Fibroblast of skin of right biceps (primary cell): ENCODE measurements around the gene TMEM108.
"Not testable (repeated sequence)": the region's sequence is repeated elsewhere in the genome, so short reads cannot be mapped to it uniquely, and the experiment has no call there.

Source experiments
- DNase-seq: peaks from one replicate; pipeline ENCODE4 v3.0.0-alpha.2; 2013

The TMEM108 gene

DNA sequence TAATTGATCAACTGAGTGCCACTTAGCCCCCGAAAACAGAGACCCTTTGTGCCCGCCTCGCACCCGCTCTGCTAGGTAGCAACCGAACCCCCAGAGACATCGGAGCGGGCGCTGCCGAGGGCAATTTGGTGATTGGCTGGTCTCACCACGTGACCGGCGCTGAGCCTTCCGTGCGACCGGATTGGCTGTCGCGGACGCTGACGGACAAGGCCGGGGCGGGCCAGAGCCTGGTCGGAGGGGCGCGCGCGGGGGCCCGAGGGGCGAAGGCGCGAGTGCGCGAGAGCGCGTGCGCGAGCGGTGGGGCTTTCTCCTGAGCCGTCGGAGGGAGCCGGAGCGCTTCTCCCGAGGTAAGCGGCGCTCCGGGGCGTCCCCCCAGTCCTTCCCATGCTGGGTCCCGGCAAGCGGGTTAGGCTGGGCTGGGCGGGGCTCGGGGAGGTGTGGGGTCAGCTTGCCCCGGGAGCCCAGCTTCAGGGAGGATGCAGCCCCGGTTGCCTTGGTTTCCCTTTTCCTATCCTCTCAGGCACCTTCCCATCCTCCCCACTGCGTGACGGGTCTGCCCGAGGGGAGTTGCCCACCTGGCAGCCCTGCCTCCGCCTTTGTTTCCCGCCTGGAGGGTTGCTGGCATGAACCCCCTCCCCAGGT is at the start of gene TMEM108:
Gene TMEM108, plus strand, starts transcription at position 303 of the 642 bp plus-strand sequence.
- DNase-seq, result peak; percentile 63

DNA sequence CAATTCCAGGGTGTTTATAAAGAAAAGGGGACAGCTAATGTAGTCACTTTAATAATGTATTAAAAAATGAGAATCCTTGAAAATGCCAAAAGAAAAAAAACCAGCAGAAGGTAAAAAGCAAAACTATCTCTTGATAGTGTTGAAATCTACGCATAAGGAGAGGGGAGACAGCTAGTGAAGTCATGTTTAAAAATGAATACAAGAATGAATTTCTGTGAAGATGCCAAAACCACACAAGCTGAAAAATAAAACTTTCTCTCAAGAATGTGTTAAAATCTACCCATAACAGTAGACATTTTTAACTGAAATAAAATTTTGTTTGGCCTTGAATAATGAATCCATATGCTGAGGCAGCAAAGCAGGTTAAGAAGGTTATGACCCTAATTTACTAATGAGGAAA is 42.2 kb upstream of the TMEM108 start:
- no peak for DNase-seq

DNA sequence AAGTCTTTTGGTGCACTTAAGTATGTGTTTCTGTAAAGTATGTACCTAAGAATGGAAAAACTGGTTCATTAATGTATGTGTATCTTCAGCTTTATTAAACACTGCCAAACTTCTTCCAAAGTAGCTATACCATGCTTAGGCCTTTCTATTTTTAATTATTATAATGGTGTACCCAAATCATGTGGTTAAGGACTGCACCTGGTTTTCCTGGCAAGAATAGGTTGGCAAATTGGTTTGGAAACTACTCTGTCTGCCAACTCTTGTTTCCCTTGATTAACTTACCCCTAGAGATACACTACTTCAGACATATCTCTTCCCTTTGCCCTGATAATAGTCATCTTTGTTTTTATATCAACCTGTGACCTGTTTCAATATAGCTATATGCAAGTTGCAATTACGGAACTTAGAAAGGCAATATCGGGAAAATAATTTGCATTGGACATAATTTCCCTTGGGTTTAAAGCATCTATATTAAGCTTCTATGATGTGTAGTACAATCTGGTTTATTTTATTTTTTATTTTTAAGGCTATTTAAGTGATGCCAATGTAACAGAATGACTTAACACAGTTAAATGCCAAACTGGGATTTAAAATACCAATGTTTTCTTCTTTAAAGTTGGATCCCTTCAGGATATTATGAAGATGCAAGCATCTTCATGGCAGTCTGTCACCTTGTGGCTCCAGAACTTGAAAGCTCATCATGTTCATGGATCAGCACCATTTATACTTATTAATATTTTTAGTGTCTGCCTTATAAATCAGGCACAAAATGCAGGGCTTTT is 40.6 kb upstream of the TMEM108 start:
- no peak for DNase-seq

- not testable (repeated sequence) for DNase-seq
Measured at GRCh38 chr3:133005032-133005431, 33.2 kb upstream of the TMEM108 start.

GRCh38 chr3:133007601-133008000 is 30.6 kb upstream of the TMEM108 start:
- no peak for DNase-seq

DNA sequence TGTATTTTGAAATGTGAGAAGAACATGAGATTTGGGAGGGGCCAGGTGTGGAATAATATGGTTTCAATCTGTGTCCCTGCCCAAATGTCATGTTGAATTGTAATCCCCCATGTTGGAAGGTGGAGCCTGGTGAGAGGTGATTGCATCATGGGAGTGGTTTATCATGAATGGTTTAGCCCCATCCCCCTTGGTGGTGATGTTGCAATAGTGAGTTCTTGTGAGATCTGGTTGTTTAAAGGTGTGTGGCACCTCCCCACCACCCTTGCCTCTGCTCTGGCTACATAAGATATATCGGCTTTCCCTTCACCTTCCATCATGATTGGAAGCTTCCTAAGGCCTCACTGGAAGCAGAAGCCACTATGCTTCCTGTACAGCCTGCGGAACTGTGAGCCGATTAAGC is 23.9 kb upstream of the TMEM108 start:
- DNase-seq, result no peak

DNA sequence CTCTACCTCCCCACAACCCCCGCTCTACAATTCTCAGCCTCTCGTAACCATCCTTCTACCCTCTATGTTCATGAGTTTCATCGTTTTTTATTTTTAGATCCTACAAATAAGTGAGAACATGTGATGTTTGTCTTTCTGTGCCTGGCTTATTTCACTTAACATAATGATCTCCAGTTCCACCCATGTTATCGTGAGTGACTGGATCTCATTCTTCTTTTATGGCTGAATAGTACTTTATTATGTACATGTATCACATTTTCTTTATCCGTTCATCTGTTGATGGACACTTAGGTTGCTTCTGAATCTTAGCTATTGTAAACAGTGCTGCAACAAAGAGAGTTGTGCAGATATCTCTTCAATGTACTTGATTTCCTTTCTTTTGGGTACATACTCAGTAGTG is 22.6 kb upstream of the TMEM108 start:
- DNase-seq, result not testable (repeated sequence)

DNA sequence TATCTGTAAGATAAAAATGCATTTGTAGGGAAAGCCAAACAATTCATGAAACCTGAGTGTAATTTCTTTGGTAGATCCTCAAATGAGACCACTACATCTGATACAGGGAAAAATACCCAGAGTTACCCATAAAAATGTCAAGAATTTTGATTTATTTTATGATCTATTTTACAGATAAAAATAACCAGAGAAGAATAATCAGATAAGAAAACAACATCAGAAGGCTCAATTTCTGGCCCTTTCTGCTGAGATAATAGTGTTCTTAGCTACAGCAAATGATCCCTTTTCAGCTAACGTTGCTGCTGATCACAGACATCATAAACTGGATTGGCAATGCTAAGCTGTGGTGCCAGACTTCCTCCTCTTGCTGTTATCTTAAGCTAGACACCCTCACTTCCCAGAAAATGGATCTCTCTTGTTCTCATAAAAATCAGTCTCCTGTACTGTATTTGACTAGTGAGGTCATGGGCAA is 21.3 kb upstream of the TMEM108 start:
- no peak for DNase-seq

- DNase-seq, result no peak
Measured at GRCh38 chr3:133018921-133019320, 19.3 kb upstream of the TMEM108 start.

DNA sequence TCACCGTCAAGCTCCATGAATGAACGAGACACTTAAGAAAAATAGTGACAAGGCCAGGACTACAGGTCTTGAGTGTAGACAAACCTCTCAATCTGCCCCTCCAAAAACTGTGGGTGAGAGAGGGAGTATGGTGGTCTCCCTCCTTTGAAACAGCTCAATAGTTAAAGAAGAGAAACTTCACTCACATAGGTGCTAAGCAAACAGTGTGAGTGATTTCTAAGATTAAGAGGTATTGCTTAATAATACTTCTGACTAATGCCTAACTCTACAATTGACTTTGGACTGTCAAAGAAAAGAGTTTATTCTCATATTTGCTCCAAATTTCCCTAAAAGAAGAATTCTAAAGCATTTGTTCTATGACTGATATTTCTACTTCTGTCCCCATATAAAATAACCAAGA is 17.0 kb upstream of the TMEM108 start:
- DNase-seq, result no peak

GRCh38 chr3:133023362-133023761 is 14.8 kb upstream of the TMEM108 start:
- DNase-seq, result no peak

GRCh38 chr3:133025546-133025945 is 12.6 kb upstream of the TMEM108 start:
- DNase-seq, result no peak

GRCh38 chr3:133032301-133032700 is 5.9 kb upstream of the TMEM108 start:
- DNase-seq, result no peak

DNA sequence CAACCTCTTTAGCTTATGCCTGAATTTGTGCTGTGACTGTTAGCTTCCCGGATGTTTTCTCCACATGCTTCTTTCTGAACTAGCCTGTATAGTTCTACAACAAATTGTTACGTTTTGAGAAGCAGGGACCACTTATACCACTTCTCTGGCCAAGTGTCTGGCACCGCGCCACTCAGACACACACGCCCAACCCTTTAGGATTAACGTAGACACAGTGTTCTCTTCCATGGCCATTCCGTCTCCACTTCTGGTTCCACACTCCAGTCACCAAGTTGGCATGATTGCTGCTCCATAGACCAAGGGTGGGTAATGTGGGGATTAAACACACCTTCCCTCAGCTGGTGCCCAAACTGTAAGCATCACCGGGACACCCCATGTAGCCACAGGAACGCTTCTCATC is 755 bp upstream of the TMEM108 start:
- DNase-seq, result no peak

- DNase-seq, result no peak
Measured at GRCh38 chr3:133038731-133039375, 662 bp downstream of the TMEM108 start.

GRCh38 chr3:133040696-133041523 is 2.7 kb downstream of the TMEM108 start:
- peak; percentile 68 for DNase-seq

DNA sequence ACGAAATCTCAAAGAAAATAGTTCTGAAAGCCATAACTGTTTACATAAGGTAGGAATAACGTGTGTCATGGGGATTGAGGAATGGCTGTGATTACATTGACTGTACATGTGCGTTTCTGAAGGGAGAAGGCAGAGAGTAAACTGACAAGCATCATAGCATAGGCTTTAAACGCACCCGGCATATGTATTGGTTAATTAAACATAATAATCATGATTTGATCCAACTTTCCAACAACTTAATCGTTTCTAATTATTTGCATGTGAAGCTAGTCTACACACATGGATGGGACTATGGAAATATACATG is 3.3 kb downstream of the TMEM108 start:
- DNase-seq, result no peak

GRCh38 chr3:133042778-133043177 is 4.6 kb downstream of the TMEM108 start:
- peak; percentile 24 for DNase-seq

GRCh38 chr3:133047980-133048379 is 9.8 kb downstream of the TMEM108 start:
- DNase-seq, result no peak

DNA sequence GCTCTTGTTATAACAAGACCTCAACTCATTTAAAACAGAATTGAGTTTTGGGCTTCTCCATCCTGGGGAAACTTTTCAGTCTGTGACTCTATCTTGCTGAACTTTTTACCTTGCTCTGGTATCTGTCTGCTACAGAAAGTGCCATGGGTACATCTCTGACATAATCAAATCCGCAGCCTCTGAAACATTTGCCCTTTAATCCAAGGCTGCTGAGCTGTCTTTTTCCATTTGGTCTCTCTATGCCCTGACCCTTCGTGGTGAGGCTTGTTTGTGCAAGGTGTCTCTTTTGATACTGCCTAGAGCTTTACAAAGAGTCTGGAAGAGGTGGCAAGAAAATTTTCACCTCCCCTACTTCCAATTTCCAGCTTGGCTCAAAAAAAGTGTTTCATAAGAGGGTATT is 11.3 kb downstream of the TMEM108 start:
- no peak for DNase-seq

- DNase-seq, result no peak
Measured at GRCh38 chr3:133050891-133051290, 12.7 kb downstream of the TMEM108 start.

- no peak for DNase-seq
Measured at GRCh38 chr3:133053532-133053931, 15.3 kb downstream of the TMEM108 start.

- no peak for DNase-seq
Measured at GRCh38 chr3:133054586-133054985, 16.4 kb downstream of the TMEM108 start.
